GM12891 (cell line): ENCODE results near the gene PARVB. TPM values are rescaled to one million over a fixed set of nuclear protein-coding genes. Genes with fewer than 3 reads are reported as not detected.

ENCODE experiments used
- DNase-seq: peaks from one replicate; pipeline ENCODE4 v3.0.0; 2011; ENCODE audit warnings: low spot score; ENCODE audit not compliant: insufficient read length
- FAIRE-seq: peaks from 2 replicates; lab custom pipeline; 2011; peaks lifted over from hg19 to GRCh38; lab: Jason Lieb, UNC
- PAX5 ChIP-seq: IDR thresholded peaks from 2 replicates; pipeline ENCODE4 v1.6.1; 2011; ENCODE audit warnings: low read length, moderate library complexity, mild to moderate bottlenecking; ENCODE audit not compliant: insufficient read depth, severe bottlenecking
- POLR2A ChIP-seq: IDR thresholded peaks from 2 replicates; pipeline ENCODE4 v1.6.1; 2011; ENCODE audit warnings: low read depth, low read length, control low read depth
- POLR2AphosphoS5 ChIP-seq: IDR thresholded peaks from 2 replicates; pipeline ENCODE4 v1.6.1; 2011; ENCODE audit warnings: low read depth, low read length, control low read depth
- POU2F2 ChIP-seq: IDR thresholded peaks from 2 replicates; pipeline ENCODE4 v1.6.1; 2011; ENCODE audit warnings: low read depth, mild to moderate bottlenecking, control low read depth, low read length, moderate library complexity
- SPI1 ChIP-seq: IDR thresholded peaks from 2 replicates; pipeline ENCODE4 v1.6.1; 2011; ENCODE audit warnings: low read depth, low read length, control low read depth
- TAF1 ChIP-seq: IDR thresholded peaks from 2 replicates; pipeline ENCODE4 v1.6.1; 2011; ENCODE audit warnings: low read depth, low read length, control low read depth
- polyA plus RNA-seq: library from polyadenylated mRNA; unstranded; fragments of >200 nt; gene quantifications from one replicate; pipeline ENCODE4 v1.2.1, GENCODE V29; 2012; ENCODE audit warnings: low read depth, missing spikeins, inconsistent platforms; ENCODE audit not compliant: missing spikeins

PARVB gene, protein sequence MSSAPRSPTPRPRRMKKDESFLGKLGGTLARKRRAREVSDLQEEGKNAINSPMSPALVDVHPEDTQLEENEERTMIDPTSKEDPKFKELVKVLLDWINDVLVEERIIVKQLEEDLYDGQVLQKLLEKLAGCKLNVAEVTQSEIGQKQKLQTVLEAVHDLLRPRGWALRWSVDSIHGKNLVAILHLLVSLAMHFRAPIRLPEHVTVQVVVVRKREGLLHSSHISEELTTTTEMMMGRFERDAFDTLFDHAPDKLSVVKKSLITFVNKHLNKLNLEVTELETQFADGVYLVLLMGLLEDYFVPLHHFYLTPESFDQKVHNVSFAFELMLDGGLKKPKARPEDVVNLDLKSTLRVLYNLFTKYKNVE
- polyA plus RNA-seq, result 190 TPM

DNA sequence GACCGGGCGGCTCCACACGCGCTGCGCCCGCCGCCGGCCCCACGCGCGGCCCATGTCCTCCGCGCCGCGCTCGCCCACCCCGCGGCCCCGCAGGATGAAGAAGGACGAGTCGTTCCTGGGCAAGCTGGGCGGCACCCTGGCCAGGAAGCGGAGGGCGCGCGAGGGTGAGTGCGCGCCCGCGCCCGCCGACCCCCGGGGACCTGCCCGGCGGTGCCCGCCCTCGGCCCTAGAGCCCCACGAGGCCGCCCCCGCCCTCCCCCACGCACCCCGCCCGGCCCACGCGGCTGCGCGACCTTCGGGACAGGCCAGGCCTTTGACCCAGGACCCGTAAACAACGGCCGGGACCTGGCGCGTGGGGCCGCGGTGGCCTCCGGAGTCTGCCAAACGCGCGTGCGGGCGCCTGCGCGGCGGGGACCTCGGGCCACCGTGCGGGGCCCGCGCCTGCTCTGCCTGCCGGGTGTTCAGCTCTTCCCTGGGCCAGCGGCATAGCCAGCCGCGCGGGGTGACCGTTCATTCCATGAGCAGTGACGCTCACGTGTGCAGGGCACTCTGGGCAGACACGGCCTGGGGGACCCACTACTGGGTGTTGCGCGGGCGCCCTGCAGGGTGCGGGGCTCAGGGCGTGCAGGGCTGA is at the start of gene PARVB:
TSS of gene PARVB (plus strand) at position 15 of the 634 bp plus-strand sequence. CDS start at position 53, 38 bp downstream.
- peak; percentile 31 for DNase-seq
- TF ChIP-seq TAF1 (peak; percentile 7; the same call in 1 of the 2 replicates), SPI1 (no peak), POU2F2 (no peak), POLR2A (peak; percentile 19; the same call in 1 of the 2 replicates), POLR2AphosphoS5 (no peak)
- peak; percentile 91 for FAIRE-seq

DNA sequence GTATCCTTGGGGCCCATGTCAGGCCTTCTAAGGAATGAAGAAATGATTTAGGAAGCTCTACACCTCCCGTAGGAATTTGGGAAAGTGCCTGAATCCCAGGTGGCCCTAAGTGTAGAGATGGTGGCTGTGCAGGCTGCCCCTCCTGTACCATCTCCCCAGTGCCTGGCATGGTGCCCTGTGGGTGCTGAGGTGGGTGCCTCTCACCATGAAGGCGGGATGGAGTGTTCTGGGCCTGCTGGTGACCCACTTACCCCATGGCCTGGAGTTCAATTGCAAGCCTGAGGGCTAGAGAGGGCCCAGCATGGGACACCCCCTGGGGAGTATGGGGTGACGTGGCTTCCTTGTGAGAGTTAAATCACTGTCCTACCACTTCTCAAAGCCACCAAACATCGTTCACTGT is 49.1 kb upstream of the PARVB start:
- FAIRE-seq (no peak), DNase-seq (no peak)
- TF ChIP-seq POLR2A (no peak), TAF1 (no peak)

DNA sequence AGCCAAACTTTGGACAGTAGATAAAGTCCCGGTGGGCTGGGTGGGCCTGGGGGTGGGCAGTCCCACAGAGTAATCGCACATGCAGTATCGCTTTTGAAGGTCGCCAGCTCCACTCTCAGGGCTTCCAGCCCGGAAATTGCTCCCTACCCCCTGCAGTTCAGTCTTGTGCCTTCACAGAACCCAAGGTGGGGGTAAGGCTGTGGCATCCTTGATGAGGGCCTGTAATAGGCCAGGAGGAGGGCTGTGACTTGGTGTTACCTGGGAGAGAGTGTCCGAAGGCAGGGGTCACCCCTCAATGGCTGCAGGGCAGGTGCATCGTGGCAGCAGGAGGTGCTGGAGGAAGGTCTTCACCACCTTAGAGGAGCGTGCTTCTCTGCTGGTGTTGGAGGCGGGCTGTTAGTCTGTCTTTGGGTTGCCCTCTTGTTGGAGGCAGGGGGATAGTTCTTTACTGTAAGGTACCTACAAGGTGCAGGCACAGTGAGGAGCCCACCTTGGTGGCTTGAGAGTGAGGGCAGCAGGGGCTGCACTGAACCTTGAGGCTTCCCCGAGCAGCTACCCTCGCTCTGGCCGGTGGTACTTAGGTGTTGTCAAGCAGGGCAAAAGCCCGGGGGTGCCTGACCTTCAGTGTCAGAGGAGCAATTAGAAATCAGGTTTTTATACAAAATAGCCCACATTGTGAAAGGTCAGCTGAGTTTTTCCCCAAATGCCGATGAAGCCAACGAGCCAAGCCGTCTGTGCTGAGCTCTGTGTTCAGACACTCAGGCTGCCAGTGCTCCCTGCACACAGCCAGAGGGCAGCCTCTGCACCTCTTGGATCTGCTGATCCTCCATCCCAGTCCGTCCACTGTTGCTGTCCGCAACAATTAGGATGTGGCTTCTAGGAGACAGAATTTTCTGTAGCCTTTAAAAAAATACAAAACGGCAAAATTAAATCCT is 47.0 kb upstream of the PARVB start:
- TF ChIP-seq TAF1 (no peak), POLR2AphosphoS5 (no peak), PAX5 (no peak), POU2F2 (no peak), POLR2A (no peak), SPI1 (no peak)
- no peak for FAIRE-seq
- no peak for DNase-seq

DNA sequence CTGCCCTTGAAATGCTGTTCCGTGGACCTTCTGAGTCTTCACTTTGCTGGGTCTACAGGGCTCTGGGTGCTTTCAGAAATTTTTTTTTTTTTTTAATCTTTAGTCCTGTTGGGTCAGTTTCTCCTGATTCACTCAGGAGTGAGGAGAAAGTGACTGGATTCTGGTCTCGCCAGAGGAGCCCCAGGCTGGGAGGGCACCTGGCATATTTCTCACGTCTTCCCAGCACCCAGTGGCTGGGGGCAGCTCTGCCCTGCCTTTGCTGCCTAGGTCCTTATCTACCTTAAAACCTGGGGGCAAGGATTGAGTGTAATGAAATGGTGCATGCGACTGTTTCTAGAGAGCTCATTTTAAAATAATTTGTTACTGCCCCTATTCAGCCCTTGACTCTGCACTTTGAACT is 45.5 kb upstream of the PARVB start:
- no peak for TF ChIP-seq POU2F2
- TF ChIP-seq PAX5, result no peak
- TF ChIP-seq POLR2A, result no peak
- TF ChIP-seq POLR2AphosphoS5, result no peak
- TF ChIP-seq SPI1, result no peak
- no peak for TF ChIP-seq TAF1
- no peak for DNase-seq
- no peak for FAIRE-seq

DNA sequence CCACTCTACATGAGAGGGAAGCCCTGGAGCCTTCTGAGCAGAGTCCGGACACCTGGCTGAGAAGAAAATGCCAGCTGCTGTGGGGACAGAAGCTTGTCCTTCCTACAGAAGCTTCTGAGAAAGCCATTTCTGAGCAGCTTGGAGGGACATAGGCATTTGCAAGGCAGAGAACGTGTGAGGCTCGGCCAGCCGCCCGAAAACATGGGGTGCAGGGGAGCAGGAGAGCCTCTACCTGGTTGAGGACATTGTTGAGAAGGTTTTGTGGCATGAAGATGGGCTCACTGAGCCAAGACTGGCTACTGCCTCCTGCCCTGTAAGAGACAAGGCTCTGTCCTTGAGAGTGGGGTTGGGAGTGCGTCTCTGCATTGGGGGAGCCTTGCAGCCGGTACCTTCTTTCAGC is 43.5 kb upstream of the PARVB start:
- TF ChIP-seq POLR2A (no peak), SPI1 (no peak), POU2F2 (no peak), TAF1 (no peak), POLR2AphosphoS5 (no peak), PAX5 (no peak)
- no peak for FAIRE-seq
- DNase-seq, result no peak

DNA sequence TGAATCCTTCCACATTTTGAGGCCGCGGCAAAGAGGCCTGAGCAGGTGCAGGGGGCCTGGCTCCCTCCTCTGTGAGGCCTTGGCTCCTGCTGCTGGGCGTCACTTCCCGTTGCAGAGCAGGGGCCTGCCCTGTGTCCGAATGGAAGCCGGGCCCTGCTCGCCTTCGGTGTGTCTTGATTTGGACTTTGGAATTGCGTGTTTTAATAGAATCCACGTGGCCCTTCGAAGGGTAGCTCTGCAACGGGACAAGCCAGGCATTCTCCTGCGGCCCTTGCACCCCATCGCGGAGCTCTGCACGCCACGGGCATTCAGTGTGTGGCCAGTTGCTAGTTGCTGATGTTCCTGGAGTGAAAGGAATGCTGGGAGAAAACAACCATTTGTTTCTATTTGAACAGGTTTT is 43.1 kb upstream of the PARVB start:
- FAIRE-seq, result no peak
- DNase-seq, result no peak
- TF ChIP-seq TAF1 (no peak), PAX5 (no peak), POLR2AphosphoS5 (no peak), SPI1 (no peak), POU2F2 (no peak), POLR2A (no peak)

DNA sequence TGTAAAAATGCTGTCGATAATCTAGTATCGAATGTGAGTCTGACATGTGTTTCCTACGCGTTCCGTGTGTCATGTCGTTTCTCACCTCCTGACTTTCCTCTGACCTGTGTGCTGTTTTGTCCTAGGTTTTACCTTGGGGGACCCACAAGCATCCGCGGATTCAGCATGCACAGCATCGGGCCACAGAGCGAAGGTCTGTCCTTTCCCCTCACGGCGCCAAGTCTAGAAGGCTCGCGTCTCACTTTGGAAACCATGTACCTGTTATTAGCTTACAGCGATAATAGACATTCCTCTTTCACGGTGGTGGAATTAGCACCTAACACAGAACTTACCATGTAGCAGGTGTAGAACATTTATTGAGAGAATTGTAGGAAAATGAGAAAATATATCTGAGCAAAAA is 40.3 kb upstream of the PARVB start:
- TF ChIP-seq SPI1, result no peak
- no peak for TF ChIP-seq POLR2A
- no peak for TF ChIP-seq PAX5
- no peak for TF ChIP-seq TAF1
- TF ChIP-seq POLR2AphosphoS5, result no peak
- no peak for TF ChIP-seq POU2F2
- no peak for DNase-seq
- FAIRE-seq, result no peak

DNA sequence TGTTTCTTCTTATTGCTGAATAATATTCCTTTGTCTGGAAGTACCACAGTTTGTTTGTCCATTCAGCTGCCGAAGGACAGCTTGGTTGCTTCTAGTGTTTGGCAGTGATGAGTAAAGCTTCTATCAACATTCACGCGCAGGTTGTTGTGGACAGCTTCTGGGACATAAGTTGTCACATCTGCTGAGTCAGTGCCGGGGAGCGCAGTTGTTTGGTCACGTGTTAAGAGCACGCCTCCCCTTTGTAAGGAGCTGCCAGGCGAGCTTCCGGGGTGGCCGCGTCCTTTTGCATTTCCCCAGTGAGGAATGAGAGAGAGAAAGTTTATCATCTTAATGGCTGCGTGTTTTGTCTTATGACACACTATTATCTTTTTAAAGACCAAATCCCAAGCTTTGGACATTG is 38.6 kb upstream of the PARVB start:
- TF ChIP-seq POLR2A, result no peak
- no peak for DNase-seq
- no peak for FAIRE-seq

DNA sequence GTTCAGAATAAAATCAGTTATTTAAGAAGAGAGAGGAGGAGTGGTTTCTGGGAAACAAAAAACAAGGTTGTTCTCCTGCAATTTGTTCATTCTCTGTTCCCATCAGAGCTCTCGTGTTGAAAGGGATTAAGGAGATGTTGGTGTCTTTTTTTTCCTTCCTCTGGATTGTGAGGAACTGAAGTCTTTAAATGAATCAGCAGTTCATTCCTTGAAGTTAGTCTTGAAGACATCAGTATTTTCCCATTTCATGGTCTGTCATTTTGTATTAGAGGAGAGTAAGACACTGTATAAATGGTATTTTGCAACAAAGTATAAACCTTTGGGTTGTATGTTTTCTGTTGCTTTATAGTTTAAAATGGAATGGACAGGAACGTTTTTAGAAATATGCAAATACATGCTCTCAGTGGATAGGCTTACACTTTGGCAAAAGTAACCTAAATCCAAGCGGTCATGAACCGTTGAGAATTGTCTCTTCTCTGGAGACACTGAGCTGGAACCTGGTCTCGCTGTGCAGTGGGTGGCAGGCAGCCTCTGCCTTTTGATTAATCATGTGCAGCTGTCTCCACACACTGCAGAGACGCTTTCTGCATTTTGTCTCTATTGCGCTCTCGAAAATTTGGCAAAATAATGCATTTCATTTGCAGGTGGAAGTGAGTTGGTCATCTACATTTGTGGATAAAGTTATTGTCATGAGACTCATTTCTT is 35.8 kb upstream of the PARVB start:
- DNase-seq (no peak), FAIRE-seq (no peak)
- TF ChIP-seq SPI1 (no peak), POLR2A (no peak), PAX5 (no peak), POLR2AphosphoS5 (no peak), POU2F2 (no peak), TAF1 (no peak)

DNA sequence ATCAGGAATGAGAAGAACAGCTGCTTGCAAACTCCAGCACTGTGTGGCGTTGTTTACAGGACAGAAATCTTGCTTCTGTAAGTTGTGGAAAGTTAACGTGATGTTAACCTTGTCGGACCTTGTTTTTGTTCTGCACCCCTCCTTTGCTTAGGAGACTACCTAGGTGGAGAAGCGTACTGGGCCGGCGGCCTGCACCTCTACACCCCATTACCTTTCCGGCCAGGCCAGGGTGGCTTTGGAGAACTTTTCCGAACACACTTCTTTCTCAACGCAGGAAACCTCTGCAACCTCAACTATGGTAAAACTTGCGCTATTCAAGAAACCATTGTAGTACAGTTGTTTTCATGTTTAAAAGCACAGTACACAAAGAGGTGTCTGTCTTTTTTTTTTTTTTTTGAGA is 35.1 kb upstream of the PARVB start:
- TF ChIP-seq POLR2A, result no peak
- no peak for TF ChIP-seq POLR2AphosphoS5
- no peak for TF ChIP-seq TAF1
- TF ChIP-seq PAX5, result no peak
- no peak for TF ChIP-seq POU2F2
- TF ChIP-seq SPI1, result no peak
- FAIRE-seq, result no peak
- DNase-seq, result no peak
